ENCODE measurements around the gene CFAP97D1.

The CFAP97D1 gene

GRCh38 chr17:43803758-43804157 is 23.5 kb downstream of the CFAP97D1 start:
- H3K4me3 ChIP-seq (ENCODE audit: low read depth, low read length), result no peak overlapping the region
- TF ChIP-seq CTCF (IDR thresholded peaks at IDR 0.05; ENCODE audit: control insufficient read depth, extremely low read depth, insufficient read depth), result no peak
- DNase-seq (ENCODE audit: low read depth), result no peak

GRCh38 chr17:43805117-43805516 is 24.9 kb downstream of the CFAP97D1 start:
- no peak for TF ChIP-seq CTCF (IDR thresholded peaks at IDR 0.05; ENCODE audit: control insufficient read depth, extremely low read depth, insufficient read depth)
- no peak for DNase-seq (ENCODE audit: low read depth)
- H3K4me3 ChIP-seq (ENCODE audit: low read depth, low read length), result no peak overlapping the region

GRCh38 chr17:43808076-43808475 is 27.8 kb downstream of the CFAP97D1 start:
- no peak for TF ChIP-seq CTCF (IDR thresholded peaks at IDR 0.05; ENCODE audit: control insufficient read depth, extremely low read depth, insufficient read depth)
- H3K4me3 ChIP-seq (ENCODE audit: low read depth, low read length), result no peak overlapping the region
- no peak for DNase-seq (ENCODE audit: low read depth)

- TF ChIP-seq CTCF (IDR thresholded peaks at IDR 0.05; ENCODE audit: control insufficient read depth, extremely low read depth, insufficient read depth), result no peak
- DNase-seq (ENCODE audit: low read depth), result no peak
- no peak overlapping the region for H3K4me3 ChIP-seq (ENCODE audit: low read depth, low read length)
These were observed 28.9 kb downstream of the CFAP97D1 start for GRCh38 chr17:43809121-43809520.

- no peak for DNase-seq (ENCODE audit: low read depth)
- no peak overlapping the region for H3K4me3 ChIP-seq (ENCODE audit: low read depth, low read length)
- no peak for TF ChIP-seq CTCF (IDR thresholded peaks at IDR 0.05; ENCODE audit: control insufficient read depth, extremely low read depth, insufficient read depth)
These were observed 30.0 kb downstream of the CFAP97D1 start for GRCh38 chr17:43810226-43810715.

- DNase-seq (ENCODE audit: low read depth), result no peak
- no peak overlapping the region for H3K4me3 ChIP-seq (ENCODE audit: low read depth, low read length)
- no peak for TF ChIP-seq CTCF (IDR thresholded peaks at IDR 0.05; ENCODE audit: control insufficient read depth, extremely low read depth, insufficient read depth)
These were observed 30.6 kb downstream of the CFAP97D1 start for GRCh38 chr17:43810823-43811222.

Data from LNCaP clone FGC (cell line).